ENCODE data around the gene COL27A1. TPM values are rescaled to one million over a fixed set of nuclear protein-coding genes. Genes with fewer than 3 reads are reported as not detected.
"Not testable (repeated sequence)": the region's sequence is repeated elsewhere in the genome, so short reads cannot be mapped to it uniquely, and the experiment has no call there.

Gene COL27A1
- total RNA-seq, 1 experiment from 2014 or later = 3.1 TPM

DNA sequence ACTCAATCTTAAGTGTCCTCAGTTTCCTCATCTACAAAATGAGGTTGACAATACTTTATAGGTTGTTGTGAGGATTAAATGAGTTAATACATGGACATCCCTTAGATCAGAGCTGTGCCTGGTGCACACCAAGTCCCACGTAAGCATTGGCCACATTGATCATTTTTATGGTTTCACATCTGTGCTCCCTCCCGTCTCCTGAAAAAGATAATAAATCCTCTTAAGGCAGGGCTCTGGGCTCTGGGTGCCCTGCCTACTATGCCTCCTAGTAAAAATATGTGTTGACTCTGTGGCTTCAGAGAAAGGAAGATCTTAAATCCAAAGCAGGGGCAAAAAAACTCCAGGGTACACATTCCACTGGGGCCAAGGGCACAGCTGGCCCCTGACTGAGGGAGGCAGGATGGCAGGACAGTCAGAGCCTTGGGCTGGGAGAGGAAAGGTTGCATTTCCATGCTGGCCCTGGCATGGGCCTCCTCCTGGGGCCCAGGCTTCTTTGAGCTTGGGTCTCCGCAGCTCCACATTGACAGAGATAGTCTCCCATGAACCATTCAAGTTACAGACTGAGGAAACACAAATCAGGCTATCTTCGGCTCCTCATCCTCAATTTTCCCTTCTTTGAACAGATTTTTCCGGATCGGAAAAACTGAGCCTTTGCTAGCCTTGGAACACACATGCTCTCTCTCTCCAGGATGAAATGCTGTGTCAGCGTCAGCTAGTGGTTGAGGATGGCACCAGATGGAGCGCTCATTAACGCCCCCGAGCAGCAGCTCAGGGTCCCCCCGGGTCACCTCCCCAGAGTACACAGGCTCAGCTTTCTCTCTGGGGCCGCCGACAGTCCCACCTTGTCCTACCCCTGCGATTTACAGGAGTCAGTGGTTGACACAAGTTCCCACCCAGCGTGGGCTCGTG is 33.9 kb upstream of the COL27A1 start:
- in situ Hi-C loops (cut with HindIII; ENCODE audit: low pct_unique_long_range_greater_than_20kb, low sequenced_read_pairs) = no loop called here
- DNase-seq (ENCODE audit: low read depth) = no peak

DNA sequence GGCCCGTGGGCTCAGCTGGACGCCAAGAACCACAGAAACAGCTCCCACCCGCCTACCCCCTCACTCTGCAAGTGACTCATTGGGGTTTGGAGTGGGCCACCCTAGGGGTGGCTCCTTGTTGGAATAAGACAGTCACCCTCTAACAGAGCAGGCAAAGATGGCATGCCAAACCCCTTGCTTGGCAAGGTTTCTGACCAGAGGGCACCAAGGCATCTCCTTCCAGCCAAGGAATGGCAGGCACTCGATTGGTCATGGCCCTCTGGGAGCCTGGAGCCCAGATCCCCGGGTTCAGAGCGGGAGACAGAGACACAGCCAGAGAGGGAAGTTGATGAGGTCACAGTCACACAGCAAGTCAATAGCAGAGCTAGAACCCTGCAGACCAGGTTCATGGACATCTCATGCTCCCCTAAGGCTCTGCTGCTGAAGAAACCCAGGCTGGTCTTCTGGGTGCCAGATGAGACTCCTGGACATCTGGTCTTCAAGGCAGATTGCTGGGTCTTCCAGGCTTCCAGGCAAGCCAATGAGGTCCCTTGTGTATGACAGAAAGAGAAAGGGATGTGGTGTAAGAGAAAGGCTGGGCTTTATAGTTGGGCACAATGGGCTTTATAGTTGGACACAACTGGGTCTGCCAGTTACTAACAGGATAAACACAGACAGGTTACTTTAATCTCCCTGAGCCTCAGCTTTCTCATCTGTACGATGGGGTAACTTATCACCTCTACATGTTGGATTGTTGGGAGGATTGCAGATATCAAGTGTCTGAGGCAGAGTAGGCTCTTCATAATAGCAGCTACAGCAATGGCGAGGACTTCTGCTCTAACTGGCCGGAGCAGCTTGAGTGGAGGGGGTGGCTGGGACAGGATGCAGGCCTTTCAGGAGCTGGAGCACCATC is 33.0 kb upstream of the COL27A1 start:
- no peak for DNase-seq (ENCODE audit: low read depth)
- in situ Hi-C loops (cut with HindIII; ENCODE audit: low pct_unique_long_range_greater_than_20kb, low sequenced_read_pairs) = no loop called here

DNA sequence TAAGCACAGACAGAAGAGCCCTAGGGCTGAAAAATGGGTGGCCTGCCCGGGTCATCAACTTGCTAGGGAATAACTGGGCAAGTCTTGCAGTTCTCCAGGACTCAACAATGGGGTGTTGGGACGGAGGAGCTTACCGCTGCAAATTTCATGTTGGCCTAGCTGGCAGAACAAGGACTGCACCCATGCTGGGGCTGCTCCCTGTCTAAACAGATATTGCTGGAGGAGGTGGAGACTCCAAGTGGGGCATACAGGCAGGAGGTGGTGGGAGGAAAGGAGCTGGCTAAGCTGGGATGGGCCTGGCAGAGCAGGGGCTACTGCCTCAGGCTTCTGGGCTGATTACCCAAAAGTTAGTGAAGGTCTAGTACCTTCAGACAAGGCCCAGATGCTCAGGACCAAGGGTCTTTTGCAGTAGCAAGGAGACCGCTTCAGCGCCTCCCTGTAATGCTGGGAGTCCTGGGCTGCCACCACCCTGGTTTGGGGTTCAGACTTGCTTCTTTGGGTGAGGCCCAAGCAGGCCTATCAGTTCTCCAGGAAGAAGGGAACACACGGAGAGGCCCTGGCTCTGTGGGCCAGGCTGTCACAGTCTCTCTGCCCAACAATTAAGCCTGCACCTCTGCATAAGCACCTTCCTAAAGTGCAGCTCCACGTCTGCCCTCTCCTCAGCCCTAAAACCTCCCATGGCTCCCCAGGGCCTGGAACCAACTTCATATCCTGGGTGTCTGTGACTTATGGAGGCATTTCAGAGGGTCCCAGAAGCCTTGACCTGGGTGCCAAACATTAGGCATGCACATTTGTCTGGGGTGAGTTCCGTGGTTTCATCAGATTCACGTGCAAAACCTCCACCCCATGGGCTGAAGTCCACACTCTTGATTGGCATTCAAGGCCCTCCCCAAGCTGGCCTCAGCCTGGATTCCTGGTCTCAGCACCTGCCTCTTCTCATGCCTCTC is 32.0 kb upstream of the COL27A1 start:
- in situ Hi-C loops (cut with HindIII; ENCODE audit: low pct_unique_long_range_greater_than_20kb, low sequenced_read_pairs) = no loop called here
- no peak for DNase-seq (ENCODE audit: low read depth)

DNA sequence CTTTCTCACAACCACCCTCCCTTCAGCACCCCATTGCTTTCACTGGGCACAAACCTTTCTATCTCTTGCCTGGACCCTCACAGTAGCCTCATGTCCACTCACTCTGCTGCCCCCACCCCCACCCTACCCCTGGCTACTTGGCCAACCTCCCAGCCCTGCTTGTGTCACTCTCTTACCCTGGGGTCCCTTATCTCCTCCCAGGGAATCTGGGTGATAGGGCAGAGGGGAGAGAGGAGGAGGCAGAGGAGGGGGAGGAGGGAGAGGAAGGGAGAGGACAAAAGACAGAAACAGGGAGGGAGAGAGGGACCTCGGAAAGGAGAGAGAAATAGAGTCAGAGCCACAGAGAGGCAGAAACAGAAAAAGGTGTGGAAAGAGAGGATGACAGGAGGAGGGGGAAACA is 31.2 kb upstream of the COL27A1 start:
- no peak for DNase-seq (ENCODE audit: low read depth)
- in situ Hi-C loops (cut with HindIII; ENCODE audit: low pct_unique_long_range_greater_than_20kb, low sequenced_read_pairs) = no loop called here

DNA sequence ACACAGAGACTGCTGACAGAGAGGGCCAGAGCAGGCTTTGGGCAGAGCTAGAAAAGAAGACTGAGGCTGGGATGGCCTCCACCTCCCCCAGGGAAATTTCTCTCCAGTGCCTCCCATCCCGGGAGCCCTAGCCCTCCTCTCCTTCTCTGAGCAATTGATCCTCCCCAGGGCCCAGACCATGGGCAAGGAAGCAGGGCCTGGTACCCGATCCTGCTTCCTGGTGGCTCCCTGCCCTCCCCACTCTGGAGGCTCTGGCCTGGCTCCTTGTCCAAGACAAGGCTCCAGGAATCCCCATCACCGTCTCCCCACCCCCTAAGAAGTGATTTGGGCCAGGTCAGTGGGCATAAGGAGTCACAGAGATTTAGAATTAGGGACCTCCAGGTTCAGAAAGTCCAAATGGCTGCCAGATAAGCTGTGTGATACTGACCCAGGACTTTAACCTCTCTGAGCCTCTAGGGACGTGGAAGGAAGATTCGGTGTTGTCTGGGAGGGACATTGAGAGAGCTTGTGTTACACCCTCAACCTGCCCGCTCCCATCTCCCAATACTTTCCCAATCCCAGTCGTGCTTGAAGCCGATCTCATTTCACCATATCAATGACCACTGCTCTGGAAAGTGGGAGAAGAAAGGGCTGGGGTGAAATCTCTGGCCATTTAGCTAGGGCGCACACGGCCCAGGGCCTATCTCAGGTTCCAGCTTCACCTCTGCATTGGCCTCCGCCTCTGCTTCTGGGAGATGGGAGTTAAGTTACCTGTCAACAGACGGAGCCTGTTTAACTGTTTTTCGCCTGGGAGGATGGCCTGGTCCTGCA is 30.5 kb upstream of the COL27A1 start:
- in situ Hi-C loops (cut with HindIII; ENCODE audit: low pct_unique_long_range_greater_than_20kb, low sequenced_read_pairs) = no loop called here
- no peak for DNase-seq (ENCODE audit: low read depth)

DNA sequence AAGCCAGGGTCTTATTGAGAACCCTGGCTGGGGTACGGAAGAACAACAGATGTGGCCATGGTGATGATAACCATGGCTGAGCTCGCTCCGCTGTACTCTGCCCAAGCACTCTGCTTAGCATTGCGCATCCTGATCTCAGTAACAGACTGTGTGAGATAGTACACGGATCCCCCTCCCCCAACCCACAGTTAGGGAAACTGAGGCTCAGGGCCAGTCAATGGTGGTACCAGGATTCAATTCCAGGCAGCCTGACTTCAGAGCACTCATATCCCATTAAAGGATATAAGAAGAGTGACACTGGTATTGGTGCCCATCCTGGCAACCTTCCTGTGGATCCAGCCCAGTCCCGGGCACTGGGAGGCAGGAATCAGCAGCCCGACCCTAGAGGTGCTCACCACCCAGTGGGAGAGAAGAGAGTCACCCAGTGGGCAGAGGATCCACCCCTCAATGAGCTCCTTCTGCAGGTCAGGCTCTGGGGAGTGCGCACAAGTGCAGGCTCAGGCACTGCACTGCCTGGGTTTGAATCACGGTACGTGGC is 29.8 kb upstream of the COL27A1 start:
- in situ Hi-C loops (cut with HindIII; ENCODE audit: low pct_unique_long_range_greater_than_20kb, low sequenced_read_pairs) = no loop called here
- DNase-seq (ENCODE audit: low read depth) = no peak

DNA sequence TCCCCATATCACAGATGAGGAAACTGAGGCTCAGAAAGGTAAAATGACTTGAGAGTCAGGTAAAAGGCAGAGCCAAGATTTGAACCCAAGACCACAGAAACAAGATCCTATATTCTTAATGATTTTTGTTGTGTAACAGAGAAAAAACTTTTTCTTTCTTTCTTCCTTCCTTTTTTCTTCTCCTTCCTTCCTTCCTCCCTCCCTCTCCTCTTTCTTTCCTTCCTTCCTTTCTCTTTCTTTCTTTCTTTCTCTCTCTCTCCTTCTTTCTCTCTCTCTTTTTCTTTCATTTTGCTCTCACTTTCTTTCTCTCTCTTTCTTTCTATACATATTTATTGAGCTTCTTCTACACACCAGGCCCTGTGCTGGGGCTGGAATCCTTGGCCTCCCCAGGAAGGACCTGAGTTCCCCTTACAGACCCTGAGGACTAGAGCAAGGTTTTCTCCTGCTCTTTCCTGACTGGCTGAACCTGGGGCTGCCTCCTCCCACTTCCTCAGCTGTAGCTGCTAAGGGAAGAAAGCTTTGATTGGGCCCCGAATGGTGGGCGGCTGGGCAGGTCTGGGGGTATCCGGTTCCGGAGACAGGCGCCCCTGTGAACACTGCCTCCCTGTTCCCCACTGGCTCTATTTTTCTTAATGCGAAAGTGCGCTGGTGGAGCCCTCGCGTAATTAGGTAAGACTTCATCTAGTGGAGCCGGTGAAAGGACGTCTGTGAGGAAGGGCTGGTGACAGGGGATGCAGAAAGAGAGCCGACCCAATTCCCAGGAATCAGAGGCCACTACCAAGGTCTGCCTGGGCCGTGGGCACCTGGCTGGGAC is 28.9 kb upstream of the COL27A1 start:
- no peak for DNase-seq (ENCODE audit: low read depth)
- in situ Hi-C loops (cut with HindIII; ENCODE audit: low pct_unique_long_range_greater_than_20kb, low sequenced_read_pairs) = no loop called here

DNA sequence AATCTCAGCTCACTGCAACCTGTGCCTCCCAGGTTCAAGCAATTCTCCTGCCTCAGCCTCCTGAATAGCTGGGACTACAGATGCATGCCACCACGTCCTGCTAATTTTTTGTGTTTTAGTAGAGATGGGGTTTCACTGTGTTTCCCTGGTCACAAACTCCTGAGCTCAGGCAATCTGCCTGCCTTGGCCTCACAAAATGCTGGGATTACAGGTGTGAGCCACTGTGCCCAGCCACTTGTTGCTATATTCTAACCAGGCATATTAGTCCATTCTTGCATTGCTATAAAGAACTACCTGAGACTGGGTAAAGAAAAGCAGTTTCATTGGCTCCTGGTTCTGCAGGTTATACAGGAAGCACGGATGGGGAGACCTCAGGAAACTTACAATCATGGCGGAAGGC is 26.6 kb upstream of the COL27A1 start:
- DNase-seq (ENCODE audit: low read depth); in situ Hi-C loops (cut with HindIII; ENCODE audit: low pct_unique_long_range_greater_than_20kb, low sequenced_read_pairs): not testable (repeated sequence)

DNA sequence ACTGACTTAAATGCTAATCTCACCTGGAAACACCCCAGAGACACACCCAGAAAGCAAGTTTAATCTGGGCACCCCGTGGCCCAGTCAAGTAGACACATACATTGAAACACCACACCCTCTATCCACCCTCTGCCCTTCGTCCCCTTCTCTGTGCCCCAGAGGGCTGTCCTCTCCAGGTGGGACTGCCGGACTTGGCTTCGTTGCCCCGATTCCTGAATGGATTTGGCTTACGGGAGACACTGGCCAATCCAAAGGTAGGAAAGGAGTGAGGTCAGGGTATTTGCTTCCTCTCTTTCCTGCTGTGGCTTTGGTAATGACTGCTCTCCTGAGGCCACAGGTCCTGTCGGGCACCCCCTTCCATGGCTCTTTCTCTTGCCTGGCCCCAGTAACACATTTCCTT is 25.2 kb upstream of the COL27A1 start:
- no peak for DNase-seq (ENCODE audit: low read depth)
- in situ Hi-C loops (cut with HindIII; ENCODE audit: low pct_unique_long_range_greater_than_20kb, low sequenced_read_pairs) = no loop called here

DNA sequence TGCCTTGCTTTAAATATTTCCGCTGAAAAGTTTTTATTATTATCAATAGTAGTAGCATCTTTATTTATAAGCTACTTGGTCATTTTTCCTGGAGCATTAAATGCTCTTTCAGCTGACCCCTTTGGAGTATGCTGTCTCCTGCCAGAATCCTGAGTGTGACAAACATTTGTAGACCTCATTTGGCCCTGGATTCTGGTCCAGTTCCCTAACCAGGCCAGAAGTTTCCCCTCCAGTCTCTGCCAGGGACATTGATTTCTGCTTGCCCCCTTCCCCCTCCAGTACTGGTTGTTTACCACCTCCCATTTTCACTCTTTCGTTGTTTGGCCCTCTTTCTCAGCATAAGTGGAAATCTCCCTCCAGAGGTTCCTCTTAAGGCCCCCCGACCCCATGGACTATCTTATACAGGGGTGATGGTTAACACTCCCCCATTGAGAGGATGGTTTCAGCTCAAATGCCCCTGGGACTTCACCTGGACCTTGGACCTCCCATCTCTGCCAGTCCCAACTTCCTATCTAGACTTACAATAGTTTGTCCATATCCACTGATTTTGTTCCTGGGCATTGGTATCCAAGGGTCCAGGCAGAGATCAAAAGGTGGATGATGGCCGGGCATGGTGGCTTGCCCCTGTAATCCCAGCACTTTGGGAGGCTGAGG is 24.6 kb upstream of the COL27A1 start:
- DNase-seq (ENCODE audit: low read depth) = no peak
- in situ Hi-C loops (cut with HindIII; ENCODE audit: low pct_unique_long_range_greater_than_20kb, low sequenced_read_pairs) = no loop called here

DNA sequence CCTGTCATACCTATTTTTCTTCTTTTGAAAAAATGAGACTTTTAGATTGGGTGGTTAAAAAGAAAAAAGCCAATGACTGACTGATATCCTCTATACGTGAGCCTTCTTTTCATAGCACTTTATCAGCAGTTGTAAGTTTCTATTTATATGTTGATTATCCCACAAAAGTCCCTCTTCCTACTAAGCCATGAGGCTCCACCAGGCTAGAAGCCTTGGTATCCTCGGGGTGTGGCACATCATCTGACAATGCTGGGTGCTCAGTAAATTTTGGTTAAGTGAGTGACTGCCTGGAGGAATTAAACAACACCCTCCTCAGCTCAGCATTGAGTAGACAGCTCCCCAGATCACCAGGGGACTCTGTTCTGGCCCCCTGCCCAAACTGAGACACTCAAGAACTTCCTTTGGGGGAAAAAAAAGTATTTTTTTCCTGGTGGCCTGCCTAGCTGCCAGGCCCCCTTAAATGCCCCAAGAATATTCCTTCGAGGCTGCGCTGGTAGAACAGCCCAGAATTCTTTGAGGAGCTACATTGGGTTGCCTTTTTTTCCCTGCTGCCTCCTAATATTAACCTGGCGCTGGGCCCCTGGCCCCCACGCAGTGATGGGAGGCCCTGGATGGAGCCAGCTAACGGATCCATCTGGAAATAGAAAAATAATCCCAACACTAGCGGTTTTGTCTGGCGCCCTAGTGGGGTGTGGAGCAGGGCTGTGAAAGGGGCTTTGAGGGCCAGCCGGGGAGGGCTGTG is 23.4 kb upstream of the COL27A1 start:
- no peak for DNase-seq (ENCODE audit: low read depth)
- in situ Hi-C loops (cut with HindIII; ENCODE audit: low pct_unique_long_range_greater_than_20kb, low sequenced_read_pairs) = no loop called here

DNA sequence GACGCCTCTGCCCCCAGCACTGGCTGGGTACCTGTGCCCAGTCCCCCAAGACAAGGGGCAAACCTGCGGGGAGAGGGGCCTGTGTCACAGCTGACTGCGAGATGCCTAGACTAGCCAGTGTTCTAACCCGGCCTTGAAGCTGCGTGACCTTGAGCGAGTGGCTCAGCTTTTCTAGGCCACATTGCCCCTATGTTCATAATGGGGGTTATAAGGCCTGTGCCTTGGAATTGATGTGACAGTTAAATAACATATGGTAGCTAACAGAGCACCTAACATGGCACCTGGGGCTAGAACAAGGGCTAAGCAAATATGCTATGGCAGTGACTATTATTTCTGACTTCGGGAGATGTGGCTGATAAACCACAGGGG is 22.8 kb upstream of the COL27A1 start:
- no peak for DNase-seq (ENCODE audit: low read depth)
- in situ Hi-C loops (cut with HindIII; ENCODE audit: low pct_unique_long_range_greater_than_20kb, low sequenced_read_pairs) = no loop called here

DNA sequence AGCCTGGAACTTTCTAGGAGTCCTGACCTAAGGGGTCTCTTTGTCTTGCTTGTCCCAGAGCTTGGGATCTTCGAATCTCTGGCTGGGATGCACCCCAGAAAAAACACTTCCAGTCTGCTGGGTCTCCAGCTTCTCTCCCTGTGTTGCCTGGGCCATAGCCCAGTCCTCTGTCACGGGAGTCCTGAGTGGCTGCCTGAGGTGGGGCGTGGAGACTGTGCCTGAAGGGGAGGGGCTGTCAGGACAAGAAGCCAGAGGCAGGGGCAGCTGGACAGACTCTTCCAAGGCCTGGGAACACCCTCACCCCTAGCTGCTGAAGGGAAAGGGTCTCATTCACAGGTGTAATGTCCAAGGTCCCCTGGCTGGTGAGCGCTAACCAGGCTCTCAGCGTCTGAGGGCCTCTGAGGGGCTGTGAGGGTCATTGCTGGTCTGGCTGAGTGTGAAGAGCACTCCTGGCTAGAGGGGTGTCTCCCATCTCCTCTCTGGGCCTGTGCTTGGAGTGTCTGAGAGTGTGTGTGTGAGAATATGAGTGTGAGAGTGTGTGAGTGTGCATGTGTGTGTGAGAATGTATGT is 20.4 kb upstream of the COL27A1 start:
- DNase-seq (ENCODE audit: low read depth) = no peak
- in situ Hi-C loops (cut with HindIII; ENCODE audit: low pct_unique_long_range_greater_than_20kb, low sequenced_read_pairs) = no loop called here

DNA sequence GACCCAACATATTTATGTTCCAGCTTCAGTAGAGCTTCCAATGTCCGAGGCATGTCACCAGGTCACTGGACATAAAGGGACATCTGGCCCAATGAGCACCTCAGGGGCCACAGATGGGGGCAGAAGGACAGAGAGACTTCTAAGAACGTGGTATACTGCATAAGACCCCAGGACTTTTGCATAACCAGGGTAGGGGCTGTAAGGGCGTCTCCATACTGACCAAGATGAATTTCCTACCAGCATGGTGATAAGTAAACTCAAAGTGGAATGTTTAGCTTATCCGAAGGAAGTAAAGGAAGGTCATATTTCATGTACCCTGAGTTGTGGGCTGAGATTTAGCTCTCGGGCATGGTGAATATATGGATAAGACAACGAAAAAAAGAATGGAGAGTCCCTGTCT is 17.5 kb upstream of the COL27A1 start:
- in situ Hi-C loops (cut with HindIII; ENCODE audit: low pct_unique_long_range_greater_than_20kb, low sequenced_read_pairs) = no loop called here
- DNase-seq (ENCODE audit: low read depth) = no peak

DNA sequence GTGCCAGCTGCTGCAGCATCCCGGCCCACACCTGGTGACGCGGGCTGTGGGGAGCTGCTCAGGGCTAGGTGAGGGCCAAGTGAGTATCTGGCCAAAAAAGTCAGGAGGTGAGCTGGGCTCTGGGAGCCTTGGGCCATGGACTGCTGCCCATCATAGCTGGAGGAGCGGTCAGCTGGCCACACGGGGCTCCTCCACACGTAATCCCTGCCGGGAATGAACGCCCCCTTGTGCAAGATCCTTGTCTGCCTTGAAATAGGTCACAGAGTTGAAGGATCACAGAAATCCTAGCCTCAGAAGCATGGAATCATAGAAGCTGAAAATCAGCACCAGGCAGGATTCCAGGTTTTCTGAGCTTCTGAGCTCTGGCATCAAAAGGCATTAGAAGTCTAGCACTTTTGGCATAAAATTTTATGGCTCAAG is 16.8 kb upstream of the COL27A1 start:
- in situ Hi-C loops (cut with HindIII; ENCODE audit: low pct_unique_long_range_greater_than_20kb, low sequenced_read_pairs) = no loop called here
- DNase-seq (ENCODE audit: low read depth) = no peak

Data from Caki2 (cell line).